DOHH2 (cell line): ENCODE data around the gene PLSCR4.

ENCODE experiments used
- H3F3A ChIP-seq: fragments of 200-600 bp; sonication (generic), shearing (Covaris generic); 2 replicates; pipeline ENCODE4 v1.6.0; 2016; ENCODE audit warnings: antibody characterized with exemption, mild to moderate bottlenecking; ENCODE audit not compliant: control insufficient read depth, insufficient read depth
- H3K27ac ChIP-seq: fragments of 200-600 bp; sonication (generic); 2 replicates; pipeline ENCODE4 v1.5.1; 2014; ENCODE audit warnings: low read depth, mild to moderate bottlenecking, low read length, moderate library complexity
- H3K27me3 ChIP-seq: fragments of 200-600 bp; sonication (generic); 2 replicates; pipeline ENCODE4 v1.6.1; 2014; ENCODE audit warnings: mild to moderate bottlenecking, low read length, mixed read lengths; ENCODE audit not compliant: control insufficient read depth
- H3K36me3 ChIP-seq: fragments of 200-600 bp; sonication (generic); 2 replicates; pipeline ENCODE4 v1.6.1; 2014; ENCODE audit warnings: mild to moderate bottlenecking, low read length, moderate library complexity, mixed read lengths; ENCODE audit not compliant: control insufficient read depth
- H3K4me1 ChIP-seq: fragments of 200-600 bp; sonication (generic); 2 replicates; pipeline ENCODE4 v1.6.1; 2014; ENCODE audit warnings: mild to moderate bottlenecking, low read length, mixed read lengths; ENCODE audit not compliant: control insufficient read depth
- H3K4me2 ChIP-seq: fragments of 200-600 bp; sonication (generic); 2 replicates; pipeline ENCODE4 v1.6.0; 2014; ENCODE audit warnings: mild to moderate bottlenecking, low read length, moderate library complexity
- H3K4me3 ChIP-seq: fragments of 200-600 bp; sonication (generic); 2 replicates; pipeline ENCODE4 v1.5.1; 2014; ENCODE audit warnings: mild to moderate bottlenecking, low read length, mixed read lengths
- H3K79me2 ChIP-seq: fragments of 200-600 bp; sonication (generic); 2 replicates; pipeline ENCODE4 v1.6.1; 2014; ENCODE audit warnings: mild to moderate bottlenecking, low read length, mixed read lengths; ENCODE audit not compliant: control insufficient read depth
- H3K9me2 ChIP-seq: fragments of 200-600 bp; sonication (generic); replicated peaks from 2 replicates; pipeline ENCODE4 v1.6.1; 2014; ENCODE audit warnings: mild to moderate bottlenecking, low read length, mixed read lengths; ENCODE audit not compliant: control insufficient read depth
- H3K9me3 ChIP-seq: fragments of 200-600 bp; sonication (generic); 2 replicates; pipeline ENCODE4 v1.6.1; 2014; ENCODE audit warnings: antibody characterized with exemption, low read length, mixed read lengths; ENCODE audit not compliant: control insufficient read depth, insufficient read depth
- H4K20me1 ChIP-seq: fragments of 200-600 bp; sonication (generic); 2 replicates; pipeline ENCODE4 v1.6.0; 2014; ENCODE audit warnings: low read depth, mild to moderate bottlenecking, antibody characterized with exemption, low read length, moderate library complexity; ENCODE audit not compliant: control insufficient read depth, insufficient read depth
- CTCF ChIP-seq: fragments of 200-600 bp; sonication (generic); IDR thresholded peaks from one replicate; pipeline ENCODE4 v1.5.1; 2014; ENCODE audit warnings: antibody characterized with exemption, mild to moderate bottlenecking, low read depth, low read length; ENCODE audit not compliant: poor library complexity, severe bottlenecking
- EZH2phosphoT487 ChIP-seq: fragments of 200-600 bp; sonication (generic); IDR thresholded peaks from 2 replicates; pipeline ENCODE4 v1.6.1; 2017; ENCODE audit warnings: borderline replicate concordance, mild to moderate bottlenecking, antibody characterized with exemption, low read length, moderate library complexity, mixed read lengths

PLSCR4 gene

DNA sequence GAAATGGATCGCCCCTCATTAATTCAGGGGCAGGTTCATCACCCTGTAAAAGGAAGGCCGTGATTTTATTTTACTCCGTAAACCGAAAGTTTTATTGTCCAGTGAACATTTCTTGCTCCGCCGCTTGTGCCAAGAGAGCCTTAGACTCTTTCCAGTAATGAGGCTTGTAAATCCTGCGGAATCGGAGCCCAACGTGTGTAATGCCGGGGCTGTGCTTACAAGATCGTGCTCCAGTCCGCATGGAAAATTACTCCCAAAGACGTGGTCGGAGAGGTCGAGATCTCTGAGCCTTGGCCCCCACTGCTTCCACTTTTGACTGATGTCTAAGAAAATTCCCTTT, 89.3 kb downstream of the PLSCR4 start:
- no peaks in the 10 kb centered on the region for H4K20me1 ChIP-seq
- H3K36me3 ChIP-seq: no peaks in the 10 kb centered on the region
- H3K4me2 ChIP-seq: no peak overlapping the region
- no peaks in the 10 kb centered on the region for H3K4me1 ChIP-seq
- H3K27ac ChIP-seq: no peak overlapping the region
- no peaks in the 10 kb centered on the region for H3K9me2 ChIP-seq
- no peaks in the 10 kb centered on the region for H3K27me3 ChIP-seq
- no peaks in the 10 kb centered on the region for H3F3A ChIP-seq
- no peak for TF ChIP-seq EZH2phosphoT487
- H3K9me3 ChIP-seq: no peaks in the 10 kb centered on the region
- H3K79me2 ChIP-seq: no peaks in the 10 kb centered on the region
- H3K4me3 ChIP-seq: no peak overlapping the region

GRCh38 chr3:146160964-146161662, 89.8 kb downstream of the PLSCR4 start, which contains the start of gene PLOD2:
Gene PLOD2 (minus strand): TSS chr3:146161184. CDS start chr3:146160989, 195 bp downstream.
- H3K4me3 ChIP-seq: no peak within 1 kb of the TSS
- no peaks in the 10 kb centered on the region for H3K36me3 ChIP-seq
- H4K20me1 ChIP-seq: no peaks in the 10 kb centered on the region
- no peak within 1 kb of the TSS for H3K27ac ChIP-seq
- no peaks in the 10 kb centered on the region for H3K4me1 ChIP-seq
- H3K79me2 ChIP-seq: no peaks in the 10 kb centered on the region
- no peaks in the 10 kb centered on the region for H3K9me2 ChIP-seq
- no peaks in the 10 kb centered on the region for H3K9me3 ChIP-seq
- no peak for TF ChIP-seq CTCF
- TF ChIP-seq EZH2phosphoT487: no peak
- H3K4me2 ChIP-seq: no peak within 1 kb of the TSS
- H3K27me3 ChIP-seq: no peaks in the 10 kb centered on the region
- no peaks in the 10 kb centered on the region for H3F3A ChIP-seq

GRCh38 chr3:146160321-146160963, 90.5 kb downstream of the PLSCR4 start:
- Histone ChIP-seq H3K4me1 (no peaks in the 10 kb centered on the region), H3K4me3 (no peak overlapping the region), H3K27me3 (no peaks in the 10 kb centered on the region), H3K9me3 (no peaks in the 10 kb centered on the region), H3K9me2 (no peaks in the 10 kb centered on the region), H3K27ac (no peak overlapping the region), H3K36me3 (no peaks in the 10 kb centered on the region), H3F3A (no peaks in the 10 kb centered on the region), H3K79me2 (no peaks in the 10 kb centered on the region), H4K20me1 (no peaks in the 10 kb centered on the region), H3K4me2 (no peak overlapping the region)
- no peak for TF ChIP-seq EZH2phosphoT487
- no peak for TF ChIP-seq CTCF

DNA sequence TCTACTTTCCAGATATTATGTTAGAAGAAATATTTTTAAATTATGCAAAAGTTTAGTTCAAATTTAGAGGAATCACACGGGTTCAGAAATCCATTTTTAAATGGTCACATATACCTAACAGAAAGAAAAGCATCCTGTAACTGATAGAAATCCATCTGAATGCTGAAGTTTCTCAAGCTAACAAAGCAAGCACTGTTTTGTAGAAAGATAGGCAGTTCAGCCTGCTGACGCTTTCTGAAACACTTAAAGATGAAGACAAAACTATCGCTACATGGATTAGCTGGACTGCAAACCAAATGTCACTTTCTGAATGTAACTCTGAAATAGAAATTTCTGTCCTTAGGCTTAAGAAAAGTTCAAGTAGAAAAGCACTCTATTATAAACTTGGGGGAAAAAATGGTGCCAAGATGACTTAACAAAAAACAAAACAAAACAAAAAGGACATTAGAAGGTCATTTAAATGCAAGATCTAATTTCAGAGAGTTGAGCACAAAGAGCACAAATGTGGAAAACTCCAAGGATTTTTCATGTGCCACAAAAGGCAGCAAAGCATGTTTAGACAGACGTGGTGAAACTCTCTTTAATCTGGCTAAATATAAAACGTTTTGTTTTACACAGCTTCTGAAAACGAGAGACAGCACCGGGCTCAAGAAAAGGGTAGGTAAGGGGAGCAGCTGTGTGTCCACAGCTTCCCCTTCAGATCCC, 91.1 kb downstream of the PLSCR4 start:
- no peaks in the 10 kb centered on the region for H3K79me2 ChIP-seq
- no peaks in the 10 kb centered on the region for H3K27me3 ChIP-seq
- no peaks in the 10 kb centered on the region for H3K4me1 ChIP-seq
- no peak overlapping the region for H3K4me2 ChIP-seq
- no peaks in the 10 kb centered on the region for H3K36me3 ChIP-seq
- H3K9me2 ChIP-seq: no peaks in the 10 kb centered on the region
- H3F3A ChIP-seq: no peaks in the 10 kb centered on the region
- H3K27ac ChIP-seq: no peak overlapping the region
- no peaks in the 10 kb centered on the region for H3K9me3 ChIP-seq
- no peaks in the 10 kb centered on the region for H4K20me1 ChIP-seq
- H3K4me3 ChIP-seq: no peak overlapping the region
- TF ChIP-seq EZH2phosphoT487 (no peak), CTCF (no peak)
